ENCODE measurements around the gene NSUN5. TPM values are rescaled to one million over a fixed set of nuclear protein-coding genes. Genes with fewer than 3 reads are reported as not detected.

The NSUN5 gene
- total and polyA plus RNA-seq, 7 donors = 13.8 to 35.6 (median 23.2) TPM

- Histone ChIP-seq H3K27me3 (peaks cover 0 to 5% (median 0%) of the 10 kb centered on the region in 3 donors), H3K4me1 (peaks cover 0 to 10% (median 6%) of the 10 kb centered on the region in 4 donors), H3K27ac (no peak overlapping the region), H3K36me3 (no peaks in the 10 kb centered on the region), H3K4me3 (no peak overlapping the region), H3K9me3 (no peaks in the 10 kb centered on the region)
- intact Hi-C loops (cut with DNase I) = loop anchor here (10.0 kb wide), 1 partner anchor 49 kb away; no protein-coding TSS in a partner anchor
- TF ChIP-seq POLR2AphosphoS5 (IDR thresholded peaks at IDR 0.05) (no peak), EP300 (IDR thresholded peaks at IDR 0.05) (no peak), CTCF (IDR thresholded peaks at IDR 0.05) (no peak), POLR2A (IDR thresholded peaks at IDR 0.05) (no peak)
- WGBS, 2 donors = 52 to 60% methylated on average over 4 of the region's 4 CpGs
- DNase-seq = no peak
Measured at GRCh38 chr7:73345538-73345937, 36.9 kb upstream of the NSUN5 start.

- H3K4me3 ChIP-seq = no peak overlapping the region
- H3K9me3 ChIP-seq = no peaks in the 10 kb centered on the region
- no peak for DNase-seq
- 60 to 79% methylated on average over 7 of the region's 7 CpGs for WGBS, 2 donors
- H3K4me1 ChIP-seq = peaks cover 0 to 10% (median 6%) of the 10 kb centered on the region in 4 donors
- H3K27me3 ChIP-seq = peaks cover 0 to 5% (median 0%) of the 10 kb centered on the region in 3 donors
- intact Hi-C loops (cut with DNase I) = loop anchor here (2.0 to 10.0 kb wide), 2 partner anchors 51 to 107 kb away; no protein-coding TSS in a partner anchor
- no peak for TF ChIP-seq CTCF (IDR thresholded peaks at IDR 0.05)
- no peak for TF ChIP-seq EP300 (IDR thresholded peaks at IDR 0.05)
- TF ChIP-seq POLR2A (IDR thresholded peaks at IDR 0.05) = no peak
- TF ChIP-seq POLR2AphosphoS5 (IDR thresholded peaks at IDR 0.05) = no peak
- H3K27ac ChIP-seq = no peak overlapping the region
- H3K36me3 ChIP-seq = no peaks in the 10 kb centered on the region
Measured at GRCh38 chr7:73343671-73344380, 35.2 kb upstream of the NSUN5 start.

GRCh38 chr7:73342645-73343044 lies 34.0 kb upstream of the NSUN5 start:
- intact Hi-C loops (cut with DNase I) = loop anchor here (2.0 to 10.0 kb wide), 2 partner anchors 52 to 108 kb away; no protein-coding TSS in a partner anchor
- no peaks in the 10 kb centered on the region for H3K36me3 ChIP-seq
- no peak for DNase-seq
- no peaks in the 10 kb centered on the region for H3K9me3 ChIP-seq
- TF ChIP-seq POLR2A (IDR thresholded peaks at IDR 0.05) (no peak), EP300 (IDR thresholded peaks at IDR 0.05) (no peak), POLR2AphosphoS5 (IDR thresholded peaks at IDR 0.05) (no peak), CTCF (IDR thresholded peaks at IDR 0.05) (peak in 3 of 4 experiments; percentile 17 to 64 (median 44))
- peak overlapping the region in 1 of 4 donors; percentile 29 for H3K4me3 ChIP-seq
- H3K4me1 ChIP-seq = peaks cover 0 to 10% (median 6%) of the 10 kb centered on the region in 4 donors
- WGBS, 2 donors = 43 to 60% methylated on average over 8 of the region's 8 CpGs
- H3K27me3 ChIP-seq = peaks cover 0 to 2% (median 0%) of the 10 kb centered on the region in 3 donors
- H3K27ac ChIP-seq = no peak overlapping the region

GRCh38 chr7:73341877-73342276 lies 33.3 kb upstream of the NSUN5 start:
- Histone ChIP-seq H3K36me3 (no peaks in the 10 kb centered on the region), H3K27ac (no peak overlapping the region), H3K4me1 (peaks cover 0 to 10% (median 6%) of the 10 kb centered on the region in 4 donors), H3K9me3 (no peaks in the 10 kb centered on the region), H3K4me3 (no peak overlapping the region), H3K27me3 (no peaks in the 10 kb centered on the region)
- intact Hi-C loops (cut with DNase I) = loop anchor here (2.0 to 10.0 kb wide), 2 partner anchors 53 to 109 kb away; no protein-coding TSS in a partner anchor
- no peak for TF ChIP-seq CTCF (IDR thresholded peaks at IDR 0.05)
- TF ChIP-seq POLR2A (IDR thresholded peaks at IDR 0.05) = no peak
- TF ChIP-seq POLR2AphosphoS5 (IDR thresholded peaks at IDR 0.05) = no peak
- no peak for TF ChIP-seq EP300 (IDR thresholded peaks at IDR 0.05)
- DNase-seq = no peak
- WGBS, 2 donors = 59 to 74% methylated on average over 8 of the region's 8 CpGs
